ENCODE results near the gene SLC35B4.
A peak's percentile ranks its signal among the peaks of the same experiment; 100 is the strongest.

The SLC35B4 gene

DNA sequence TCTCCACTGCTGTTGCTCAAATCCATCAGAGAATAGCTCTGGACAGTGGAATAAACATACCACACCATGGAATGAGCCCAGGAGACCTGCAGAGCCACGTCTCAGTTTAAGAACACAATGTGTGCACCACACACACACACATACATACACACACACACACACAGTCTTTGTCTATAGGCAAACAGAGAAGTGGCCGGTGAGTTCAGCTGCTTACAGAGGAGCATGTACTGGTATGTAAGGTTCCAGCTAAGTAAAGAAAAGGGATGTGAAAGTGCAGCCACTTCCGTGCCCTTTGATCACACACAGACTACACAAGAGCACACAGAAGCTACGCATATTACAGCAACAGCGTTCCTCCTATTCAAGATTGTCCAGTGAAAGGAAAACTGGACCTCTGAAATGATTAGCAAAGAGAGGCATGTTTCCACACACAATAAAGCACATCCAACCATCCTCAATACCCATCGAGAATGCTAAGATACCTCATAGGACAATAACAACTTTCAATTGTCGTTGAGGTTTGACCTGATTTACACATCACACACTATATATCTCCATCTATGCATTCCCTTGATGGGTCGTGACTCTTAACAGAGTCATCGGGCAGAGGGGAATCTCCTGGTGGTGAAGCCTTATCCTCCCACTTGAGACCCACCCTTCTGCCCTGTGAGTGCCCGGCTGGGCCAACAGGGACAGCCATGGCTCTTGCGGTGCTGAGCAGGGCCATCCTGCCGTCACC, 23.6 kb downstream of the SLC35B4 start:
- DNase-seq (ENCODE audit: low read depth) = peak; percentile 94
- TF ChIP-seq, protein P1, sequence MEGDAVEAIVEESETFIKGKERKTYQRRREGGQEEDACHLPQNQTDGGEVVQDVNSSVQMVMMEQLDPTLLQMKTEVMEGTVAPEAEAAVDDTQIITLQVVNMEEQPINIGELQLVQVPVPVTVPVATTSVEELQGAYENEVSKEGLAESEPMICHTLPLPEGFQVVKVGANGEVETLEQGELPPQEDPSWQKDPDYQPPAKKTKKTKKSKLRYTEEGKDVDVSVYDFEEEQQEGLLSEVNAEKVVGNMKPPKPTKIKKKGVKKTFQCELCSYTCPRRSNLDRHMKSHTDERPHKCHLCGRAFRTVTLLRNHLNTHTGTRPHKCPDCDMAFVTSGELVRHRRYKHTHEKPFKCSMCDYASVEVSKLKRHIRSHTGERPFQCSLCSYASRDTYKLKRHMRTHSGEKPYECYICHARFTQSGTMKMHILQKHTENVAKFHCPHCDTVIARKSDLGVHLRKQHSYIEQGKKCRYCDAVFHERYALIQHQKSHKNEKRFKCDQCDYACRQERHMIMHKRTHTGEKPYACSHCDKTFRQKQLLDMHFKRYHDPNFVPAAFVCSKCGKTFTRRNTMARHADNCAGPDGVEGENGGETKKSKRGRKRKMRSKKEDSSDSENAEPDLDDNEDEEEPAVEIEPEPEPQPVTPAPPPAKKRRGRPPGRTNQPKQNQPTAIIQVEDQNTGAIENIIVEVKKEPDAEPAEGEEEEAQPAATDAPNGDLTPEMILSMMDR (IDR thresholded peaks at IDR 0.05; ENCODE audit: low read depth, low read length, missing control alignments) = no peak
- H3K4me3 ChIP-seq (ENCODE audit: low read depth, low read length) = no peak overlapping the region

DNA sequence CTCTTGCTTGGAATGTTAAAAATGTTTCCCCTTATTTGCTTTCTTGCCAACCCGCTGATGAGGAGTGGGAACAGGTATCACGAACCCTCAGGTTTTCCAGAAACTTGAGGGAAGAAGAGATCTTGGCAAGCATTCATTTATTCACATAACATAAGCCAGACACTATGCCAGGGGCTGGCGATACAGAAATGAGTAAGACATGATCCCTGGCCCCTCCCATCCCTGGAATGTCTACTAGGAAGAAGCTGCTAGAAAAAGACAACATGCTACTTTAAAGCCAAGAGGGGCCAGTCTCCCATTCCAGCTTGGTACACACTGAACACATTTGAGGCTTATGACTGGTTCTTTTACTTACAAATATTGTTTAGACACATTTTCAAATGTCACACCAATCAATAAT, 26.4 kb downstream of the SLC35B4 start:
- DNase-seq (ENCODE audit: low read depth) = no peak
- H3K4me3 ChIP-seq (ENCODE audit: low read depth, low read length) = no peak overlapping the region
- TF ChIP-seq, protein P1 (IDR thresholded peaks at IDR 0.05; ENCODE audit: low read depth, low read length, missing control alignments) = no peak

DNA sequence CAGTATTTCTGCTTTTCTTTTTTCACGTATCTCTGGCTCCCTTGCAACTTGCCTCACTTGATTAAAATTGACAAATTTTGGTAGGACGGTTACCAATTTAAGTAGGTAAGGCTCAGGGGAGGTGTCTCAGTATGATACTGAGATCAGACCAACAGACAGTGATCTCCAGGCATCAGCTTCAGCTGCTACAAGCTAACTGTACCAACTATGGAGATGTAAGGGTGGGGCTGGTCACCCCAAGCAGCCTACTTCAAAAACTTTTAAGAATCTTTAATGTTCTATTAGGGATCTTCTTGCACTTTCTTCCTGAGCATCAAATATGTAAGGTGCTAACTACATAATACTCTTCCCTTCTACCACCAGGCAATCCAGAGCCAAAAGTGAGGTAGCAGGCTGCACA, 26.9 kb downstream of the SLC35B4 start:
- no peak for DNase-seq (ENCODE audit: low read depth)
- H3K4me3 ChIP-seq (ENCODE audit: low read depth, low read length) = no peak overlapping the region
- TF ChIP-seq, protein P1 (IDR thresholded peaks at IDR 0.05; ENCODE audit: low read depth, low read length, missing control alignments) = no peak

DNA sequence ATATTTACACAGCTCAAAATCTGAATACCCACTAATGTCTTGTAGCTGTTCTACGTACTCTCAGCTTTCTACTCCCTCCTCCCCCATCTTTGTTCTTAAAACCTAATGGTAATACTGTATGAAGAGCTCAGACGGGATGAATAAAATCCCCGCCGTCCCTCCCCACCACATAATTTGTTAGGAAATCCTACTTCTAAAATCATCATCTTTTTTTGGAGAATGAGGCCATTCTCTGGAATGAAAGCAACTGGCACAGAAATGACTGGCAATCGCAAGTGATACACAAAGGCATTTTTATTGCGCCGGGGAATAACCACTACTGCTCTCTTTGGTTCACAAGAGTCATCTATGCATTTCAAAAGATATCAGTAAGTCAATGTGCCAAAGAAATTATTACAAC, 27.3 kb downstream of the SLC35B4 start:
- TF ChIP-seq, protein P1 (IDR thresholded peaks at IDR 0.05; ENCODE audit: low read depth, low read length, missing control alignments) = no peak
- H3K4me3 ChIP-seq (ENCODE audit: low read depth, low read length) = no peak overlapping the region
- no peak for DNase-seq (ENCODE audit: low read depth)

DNA sequence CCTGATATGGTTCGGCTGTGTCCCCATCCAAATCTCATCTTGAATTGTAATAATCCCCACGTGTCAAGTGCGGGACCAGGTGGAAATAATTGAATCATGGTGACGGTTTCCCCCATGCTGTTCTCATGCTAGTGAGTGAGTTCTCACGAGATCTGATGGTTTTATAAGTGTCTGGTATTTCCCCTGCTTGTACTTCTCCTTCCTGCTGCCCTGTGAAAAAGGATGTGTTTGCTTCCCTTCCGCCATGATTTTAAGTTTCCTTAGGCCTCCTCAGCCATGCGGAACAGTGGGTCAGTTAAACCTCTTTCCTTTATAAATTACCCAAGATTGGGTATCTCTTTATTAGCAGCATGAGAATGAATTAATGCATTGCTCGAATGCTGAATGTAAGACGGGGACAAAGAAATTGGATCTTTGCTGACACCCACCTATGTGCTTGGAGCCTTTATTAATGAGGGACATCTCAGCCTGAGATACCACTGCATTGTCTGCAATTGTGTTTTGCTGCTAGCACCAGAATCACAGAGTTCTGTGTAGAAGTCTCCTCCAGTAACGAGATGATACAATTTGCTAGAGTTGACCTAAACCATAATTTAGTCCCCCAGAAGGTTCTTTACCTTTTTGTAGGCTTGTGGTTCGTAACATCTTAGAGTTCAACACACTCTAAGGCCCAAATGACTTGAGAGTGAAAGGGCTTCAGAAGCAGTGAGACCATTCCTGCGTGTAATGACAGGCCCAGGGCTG, 28.6 kb downstream of the SLC35B4 start:
- H3K4me3 ChIP-seq (ENCODE audit: low read depth, low read length) = no peak overlapping the region
- no peak for DNase-seq (ENCODE audit: low read depth)
- TF ChIP-seq, protein P1 (IDR thresholded peaks at IDR 0.05; ENCODE audit: low read depth, low read length, missing control alignments) = no peak

DNA sequence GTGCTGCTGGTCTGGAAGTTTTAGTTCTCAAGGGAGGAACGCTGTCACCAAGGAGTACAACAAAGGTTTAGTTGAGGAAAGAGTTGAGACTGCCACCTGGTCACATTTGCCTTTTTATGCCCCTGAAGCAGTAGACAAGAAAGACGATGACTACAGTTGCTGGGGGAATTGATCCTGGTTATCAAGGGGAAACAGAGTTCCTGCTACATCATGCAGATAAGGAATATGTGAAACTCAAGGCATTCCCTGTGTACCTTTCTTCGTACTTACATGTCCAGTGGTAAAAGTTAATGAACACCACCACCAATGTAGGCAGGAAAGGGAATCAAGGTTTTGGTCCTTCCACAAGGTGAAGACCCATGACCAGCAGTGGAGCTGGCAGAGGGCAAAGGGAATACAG, 31.8 kb downstream of the SLC35B4 start:
- DNase-seq (ENCODE audit: low read depth) = no peak
- no peak overlapping the region for H3K4me3 ChIP-seq (ENCODE audit: low read depth, low read length)
- TF ChIP-seq, protein P1 (IDR thresholded peaks at IDR 0.05; ENCODE audit: low read depth, low read length, missing control alignments) = no peak

Measured in GM12864 (cell line).